RCC 7860 (cell line): ENCODE data around the gene RNF41.
A peak's percentile ranks its signal among the peaks of the same experiment; 100 is the strongest.
"Not testable (repeated sequence)": the region's sequence is repeated elsewhere in the genome, so short reads cannot be mapped to it uniquely, and the experiment has no call there.

Experiments used
- DNase-seq: peaks from one replicate; pipeline ENCODE4 v3.0.0-alpha.2; 2015; ENCODE audit warnings: low spot score
- FAIRE-seq: peaks from 2 replicates; lab custom pipeline; 2012; peaks lifted over from hg19 to GRCh38; lab: Jason Lieb, UNC

The RNF41 gene

GRCh38 chr12:56221757-56222530 lies at the start of gene RNF41:
Gene RNF41 (minus strand): TSS chr12:56221922. CDS start chr12:56214047, 7,875 bp downstream.
- FAIRE-seq (peak; percentile 84), DNase-seq (peak; percentile 93)

DNA sequence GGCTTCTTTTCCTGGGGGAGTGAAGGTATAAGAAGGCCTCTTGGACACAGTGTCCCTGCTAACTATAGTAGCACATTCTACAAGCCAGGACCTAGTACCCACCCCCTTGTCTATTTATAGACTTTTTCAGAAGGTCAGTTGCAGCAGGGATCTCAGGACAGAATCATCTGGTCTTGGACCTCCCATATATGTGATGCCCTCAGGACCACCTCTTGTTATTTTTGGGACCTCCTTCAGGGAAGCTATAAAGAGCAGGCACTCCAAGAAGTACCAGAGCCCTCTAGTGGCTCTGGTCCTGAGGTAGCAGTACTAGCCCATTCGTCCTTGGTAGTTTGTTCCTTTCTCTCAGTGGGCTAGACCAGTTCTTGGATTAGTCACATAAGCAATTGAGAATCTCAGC lies 49.3 kb upstream of the RNF41 start:
- FAIRE-seq: no peak
- peak; percentile 11 for DNase-seq

DNA sequence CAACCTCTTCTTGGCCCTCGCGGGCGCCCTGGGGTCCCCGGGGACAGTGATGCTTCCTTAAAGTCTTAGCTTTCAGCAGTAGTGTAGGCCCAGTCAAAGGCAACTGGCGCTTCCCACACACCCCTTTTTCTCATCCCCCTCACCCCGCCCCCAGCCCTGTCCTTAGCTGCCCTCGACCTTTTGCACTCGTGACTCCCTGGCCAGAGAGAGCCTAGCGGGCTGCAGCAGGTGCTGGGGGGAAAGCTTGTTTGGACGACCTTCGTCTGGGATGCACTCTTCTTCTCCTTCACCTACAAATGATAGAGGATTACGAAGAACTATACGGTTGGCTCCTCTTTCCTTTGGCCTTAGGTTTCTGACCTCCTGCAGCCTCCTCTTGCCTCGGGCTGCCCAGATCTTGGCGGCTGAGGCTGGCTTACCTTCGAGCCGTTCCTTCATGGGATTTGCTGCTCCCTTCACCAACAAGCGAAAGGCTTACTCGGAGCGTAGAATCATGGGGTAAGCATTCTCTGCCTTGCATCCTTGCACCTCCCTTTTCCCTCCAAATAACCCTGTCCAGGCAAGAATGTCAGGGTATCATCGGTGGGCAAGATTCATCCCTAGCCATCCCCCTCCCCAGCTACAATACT lies 45.8 kb upstream of the RNF41 start:
- FAIRE-seq: no peak
- no peak for DNase-seq

- FAIRE-seq: no peak
- peak; percentile 68 for DNase-seq
Observed at GRCh38 chr12:56266693-56267442, 45.1 kb upstream of the RNF41 start, which contains the start of gene COQ10A. Gene COQ10A (plus strand): TSS chr12:56266942. CDS start chr12:56267119, 177 bp downstream.

DNA sequence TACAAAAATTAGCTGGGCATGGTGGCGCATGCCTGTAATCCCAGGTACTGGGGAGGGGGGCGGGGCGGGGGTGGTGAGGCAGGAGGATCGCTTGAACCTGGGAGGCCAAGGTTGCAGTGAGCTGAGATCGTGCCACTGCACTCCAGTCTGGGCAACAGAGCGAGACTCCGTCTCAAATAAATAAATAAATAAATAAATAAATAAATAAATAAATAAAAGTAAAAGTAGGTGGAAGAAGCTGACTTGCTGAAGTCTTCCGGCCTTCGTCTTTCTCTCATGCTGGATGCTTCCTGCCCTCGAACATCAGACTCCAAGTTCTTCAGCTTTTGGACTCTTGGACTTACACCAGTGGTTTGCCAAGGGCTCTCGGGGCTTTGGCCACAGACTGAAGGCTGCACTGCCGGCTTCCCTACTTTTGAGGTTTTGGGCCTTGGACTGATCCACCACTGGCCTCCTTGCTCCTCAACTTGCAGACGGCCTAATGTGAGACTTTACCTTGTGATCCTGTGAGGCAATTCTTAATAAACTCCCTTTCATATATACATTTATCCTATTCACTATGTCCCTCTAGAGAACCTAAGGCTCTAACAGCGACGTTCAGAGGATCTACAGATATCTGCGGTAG lies 44.5 kb upstream of the RNF41 start:
- FAIRE-seq: not testable (repeated sequence)

DNA sequence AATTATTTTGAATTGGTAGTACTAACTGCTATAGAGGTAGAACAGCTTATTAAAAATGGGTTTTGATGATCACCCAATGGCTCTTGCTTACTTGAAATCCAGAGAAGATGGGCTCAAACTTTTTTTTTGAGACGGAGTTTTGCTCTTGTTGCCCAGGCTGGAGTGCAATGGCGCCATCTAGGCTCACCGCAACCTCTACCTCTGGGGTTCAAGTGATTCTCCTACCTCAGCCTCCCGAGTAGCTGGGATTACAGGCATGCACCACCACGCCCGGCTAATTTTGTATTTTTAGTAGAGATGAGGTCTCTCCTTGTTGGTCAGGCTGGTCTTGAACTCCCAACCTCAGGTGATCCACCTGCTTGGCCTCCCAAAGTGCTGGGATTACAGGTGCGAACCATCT lies 41.2 kb upstream of the RNF41 start:
- not testable (repeated sequence) for DNase-seq, FAIRE-seq

More for the DNA sequence above, 44.5 kb upstream of the RNF41 start:
- DNase-seq: not testable (repeated sequence)

- peak; percentile 82 for FAIRE-seq
- peak; percentile 90 for DNase-seq
Observed at GRCh38 chr12:56261503-56262232, 39.9 kb upstream of the RNF41 start.

DNA sequence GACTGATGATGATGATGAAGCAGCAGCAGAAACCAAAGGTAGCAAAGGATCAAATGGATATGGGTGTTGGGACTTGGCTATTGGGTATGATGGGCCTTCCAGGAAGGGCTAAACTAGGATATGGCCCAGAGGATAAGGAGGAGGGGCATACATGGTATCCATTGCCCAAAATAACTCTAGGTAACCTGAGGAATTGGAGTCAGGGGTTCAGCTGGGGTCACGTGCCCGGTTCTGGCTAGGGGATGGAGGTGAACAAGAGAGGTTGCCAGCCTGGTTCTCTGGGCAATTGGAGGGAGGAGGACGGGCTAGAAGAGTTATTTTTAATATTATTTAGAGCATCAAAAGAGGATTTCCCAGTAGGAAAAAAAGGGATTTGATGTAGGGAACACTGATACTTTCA lies 39.2 kb upstream of the RNF41 start:
- DNase-seq (no peak), FAIRE-seq (no peak)

DNA sequence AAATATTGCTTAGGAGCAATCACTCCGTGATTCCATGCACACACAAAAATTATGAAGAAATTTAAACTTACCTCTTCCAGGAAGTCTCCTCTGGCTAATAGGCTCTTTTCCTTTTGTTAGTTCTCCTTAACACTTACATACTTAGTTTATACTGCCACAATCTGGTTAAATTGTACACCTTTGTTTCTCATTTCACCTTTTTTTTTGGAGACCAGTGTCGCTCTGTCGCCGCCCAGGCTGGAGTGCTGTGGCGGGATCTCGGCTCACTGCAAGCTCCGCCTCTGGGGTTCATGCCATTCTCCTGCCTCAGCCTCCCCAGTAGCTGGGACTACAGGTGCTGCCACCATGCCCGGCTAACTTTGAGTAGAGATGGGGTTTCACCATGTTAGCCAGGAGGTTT lies 38.7 kb upstream of the RNF41 start:
- FAIRE-seq: no peak
- no peak for DNase-seq

DNA sequence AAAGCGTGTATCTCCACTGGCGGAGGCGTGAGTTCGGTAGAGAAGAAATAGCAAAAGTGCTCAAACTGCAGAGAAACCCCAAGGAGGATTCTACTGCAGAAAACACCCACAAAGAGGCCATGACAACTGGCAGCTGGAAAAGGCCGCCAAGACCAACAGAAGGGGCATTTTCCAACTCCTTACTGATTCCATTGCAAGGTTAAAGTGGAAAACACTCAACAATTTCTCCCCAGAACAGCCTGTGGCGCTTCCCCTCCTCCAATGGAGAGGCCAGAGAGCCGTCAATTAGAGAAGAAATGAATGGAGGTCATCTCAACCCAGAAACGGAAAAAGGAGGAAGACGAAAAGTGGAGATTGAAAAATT lies 37.1 kb upstream of the RNF41 start:
- DNase-seq: no peak
- no peak for FAIRE-seq

- DNase-seq (peak; percentile 17), FAIRE-seq (no peak)
Observed at GRCh38 chr12:56258068-56258819, 36.5 kb upstream of the RNF41 start, which contains the start of gene ANKRD52. Gene ANKRD52 (minus strand): TSS chr12:56258384. CDS start chr12:56258269, 115 bp downstream.

DNA sequence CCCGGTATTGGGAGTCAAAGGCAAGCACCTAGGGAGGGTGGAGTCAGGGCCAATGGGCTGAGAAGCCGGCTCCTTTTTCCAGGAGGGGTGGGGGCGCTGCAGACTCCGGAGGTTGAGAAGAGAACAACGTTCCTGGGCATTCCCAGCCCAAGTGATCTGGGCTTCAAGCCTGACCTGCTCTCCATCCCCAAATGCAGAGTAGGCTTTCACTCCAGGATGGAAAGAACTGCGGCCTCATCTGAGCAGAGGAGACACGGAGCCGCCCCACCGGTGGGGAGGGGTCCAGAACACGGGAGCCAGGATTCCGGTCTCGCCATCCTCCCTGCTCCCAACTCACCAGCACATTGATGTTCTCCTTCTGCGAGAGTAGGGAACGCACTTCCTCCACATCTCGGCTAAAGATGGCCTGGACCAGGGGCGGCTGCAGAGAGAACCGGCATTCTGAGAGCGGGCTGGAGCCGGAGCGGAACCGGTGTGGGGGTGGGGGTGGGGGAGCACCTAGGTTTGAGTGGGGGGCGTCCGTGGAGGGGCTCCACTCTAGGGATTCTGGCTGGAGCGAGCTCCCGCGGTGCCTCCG lies 35.9 kb upstream of the RNF41 start:
- FAIRE-seq: no peak
- DNase-seq: peak; percentile 9

GRCh38 chr12:56257071-56257470 lies 35.3 kb upstream of the RNF41 start:
- no peak for DNase-seq
- FAIRE-seq: no peak

DNA sequence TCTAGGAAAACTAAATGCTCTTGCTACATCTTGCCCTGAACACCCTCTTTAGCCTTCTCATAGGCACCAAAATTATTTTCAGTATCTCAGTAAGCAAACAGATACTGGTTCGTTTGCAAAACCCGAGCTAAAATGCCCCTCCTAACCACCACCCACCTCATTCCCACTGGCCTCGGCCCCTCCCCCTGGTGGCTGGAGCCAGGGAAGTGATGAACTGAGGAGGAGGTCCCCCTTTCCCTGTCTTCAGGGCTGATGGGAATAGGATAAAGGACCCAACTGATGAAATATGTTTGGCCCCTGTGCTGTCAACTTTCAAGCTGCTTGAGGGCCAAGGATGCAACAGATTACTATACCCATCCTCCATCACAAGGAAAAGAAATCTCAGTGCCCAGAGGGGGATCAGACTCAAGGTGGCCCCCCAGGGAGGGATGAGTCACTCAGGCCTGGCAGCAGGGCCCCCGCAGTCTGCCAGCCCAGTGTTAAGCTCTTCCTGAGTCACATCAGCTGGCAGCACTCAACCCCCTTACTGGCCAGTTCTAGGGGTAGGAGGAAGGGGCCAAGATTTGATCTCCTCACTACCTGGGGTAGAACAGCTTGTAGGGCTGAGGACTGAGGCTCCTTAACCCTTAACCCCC lies 34.7 kb upstream of the RNF41 start:
- FAIRE-seq (no peak), DNase-seq (peak; percentile 69)

DNA sequence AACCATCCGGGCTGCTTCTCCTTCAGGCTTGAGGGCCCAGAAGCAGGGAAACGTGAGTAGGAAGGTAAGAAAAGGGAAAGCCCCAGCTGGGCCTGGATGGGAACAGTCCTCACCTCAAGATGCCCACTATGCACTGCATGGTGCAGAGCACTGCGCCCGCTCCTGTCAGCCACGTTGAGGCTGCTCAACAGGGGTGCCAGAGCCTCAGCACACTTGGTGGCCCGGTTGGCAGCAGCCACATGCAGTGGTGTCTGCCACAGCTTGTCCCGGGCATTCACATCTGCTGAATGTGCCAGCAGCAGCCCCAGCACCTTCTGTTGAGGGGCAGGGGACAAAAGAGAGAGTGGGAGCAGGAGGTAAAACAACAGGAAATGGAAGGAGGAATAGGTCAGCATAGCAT lies 33.9 kb upstream of the RNF41 start:
- FAIRE-seq (no peak), DNase-seq (no peak)

DNA sequence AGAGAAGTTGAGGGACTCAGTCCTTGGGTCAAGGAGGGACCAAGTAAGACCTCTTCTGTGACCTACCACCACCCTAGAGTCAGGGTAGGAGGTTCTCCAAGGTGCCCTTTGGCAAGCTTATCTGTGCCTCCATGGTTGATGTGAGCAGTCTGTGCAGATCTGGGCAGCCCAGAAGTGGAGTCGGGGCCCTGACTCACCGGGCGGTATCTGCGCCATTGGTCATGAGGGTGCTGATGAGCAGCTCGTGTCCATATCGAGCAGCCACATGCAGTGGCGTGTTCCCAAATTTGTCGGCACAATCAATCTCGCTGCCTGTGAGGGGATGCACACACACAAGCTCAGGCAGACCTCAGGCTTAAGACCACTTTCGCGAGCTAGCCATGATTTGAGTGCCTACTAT lies 31.4 kb upstream of the RNF41 start:
- FAIRE-seq (no peak), DNase-seq (no peak)

- DNase-seq: no peak
- no peak for FAIRE-seq
Observed at GRCh38 chr12:56252649-56253048, 30.9 kb upstream of the RNF41 start.

DNA sequence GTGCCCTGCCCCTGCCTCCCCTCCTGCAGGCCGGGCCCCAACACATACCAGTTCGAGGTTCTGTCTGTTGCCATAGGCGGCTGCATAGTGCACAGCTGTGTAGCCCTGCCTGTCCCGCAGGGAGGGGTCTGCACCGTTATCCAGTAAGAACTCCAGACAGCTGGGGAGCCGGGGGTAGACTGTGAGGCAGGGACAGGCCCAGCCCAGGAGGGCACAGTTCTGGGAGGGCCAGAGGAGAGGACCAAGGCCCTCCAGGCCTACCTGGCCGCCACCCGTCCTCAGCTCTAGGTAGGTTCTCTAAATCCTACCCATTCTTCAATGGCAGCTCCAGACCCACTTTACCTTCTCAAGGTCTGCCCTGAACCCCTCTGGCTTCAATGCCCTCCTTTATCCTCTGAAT lies 27.0 kb upstream of the RNF41 start:
- DNase-seq: no peak
- FAIRE-seq: no peak

- DNase-seq (no peak), FAIRE-seq (no peak)
Observed at GRCh38 chr12:56247923-56248322, 26.2 kb upstream of the RNF41 start.
